ENCODE data around the gene NODAL.

- TF ChIP-seq CTCF (IDR thresholded peaks at IDR 0.05; ENCODE audit: low read depth, low read length, poor library complexity, severe bottlenecking): no peak
- no peak for TF ChIP-seq EZH2phosphoT487 (IDR thresholded peaks at IDR 0.05; ENCODE audit: borderline replicate concordance, low read length)
Observed at GRCh38 chr10:70432561-70433263, 8.8 kb downstream of the NODAL start.

Measured in DOHH2 (cell line).